Vagina (tissue), 2 donors: ENCODE measurements around the gene CDC42.

ENCODE experiments used
- POLR2A ChIP-seq, 2 donors: fragments of 450-650 bp; IDR thresholded peaks; one replicate each; pipeline ENCODE4 v1.6.1; 2017; ENCODE audit warnings: antibody characterized with exemption in 2 of 2, mild to moderate bottlenecking in 2 of 2, moderate library complexity in 2 of 2
- TF ChIP-seq, protein P1 (sequence below), 3 experiments: fragments of 450-650 bp in 2 of 3; fragments of 200-600 bp in 1 of 3; sonication (generic) in 1 of 3; IDR thresholded peaks; one replicate each; pipeline ENCODE4 v1.5.1; 2017 to 2019; ENCODE audit warnings: antibody characterized with exemption in 3 of 3, mild to moderate bottlenecking in 2 of 3, moderate library complexity in 2 of 3

DNA sequence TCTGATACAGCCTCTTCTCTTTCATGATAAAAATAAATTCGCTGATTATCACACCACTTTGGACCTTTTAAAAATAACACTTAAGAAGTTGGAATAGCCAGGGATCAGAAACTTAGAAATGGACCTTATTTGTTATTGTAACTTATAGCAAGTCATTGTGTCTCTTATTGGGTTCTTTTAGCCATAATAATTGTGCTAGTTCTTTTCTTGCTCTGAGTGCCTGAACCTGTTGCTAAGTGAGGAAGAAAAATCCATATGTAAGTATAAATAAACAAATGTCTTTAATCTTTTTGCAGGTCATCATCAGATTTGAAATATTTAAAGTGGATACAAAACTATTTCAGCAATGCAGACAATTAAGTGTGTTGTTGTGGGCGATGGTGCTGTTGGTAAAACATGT lies 25.6 kb downstream of the CDC42 start:
- TF ChIP-seq, protein P1, sequence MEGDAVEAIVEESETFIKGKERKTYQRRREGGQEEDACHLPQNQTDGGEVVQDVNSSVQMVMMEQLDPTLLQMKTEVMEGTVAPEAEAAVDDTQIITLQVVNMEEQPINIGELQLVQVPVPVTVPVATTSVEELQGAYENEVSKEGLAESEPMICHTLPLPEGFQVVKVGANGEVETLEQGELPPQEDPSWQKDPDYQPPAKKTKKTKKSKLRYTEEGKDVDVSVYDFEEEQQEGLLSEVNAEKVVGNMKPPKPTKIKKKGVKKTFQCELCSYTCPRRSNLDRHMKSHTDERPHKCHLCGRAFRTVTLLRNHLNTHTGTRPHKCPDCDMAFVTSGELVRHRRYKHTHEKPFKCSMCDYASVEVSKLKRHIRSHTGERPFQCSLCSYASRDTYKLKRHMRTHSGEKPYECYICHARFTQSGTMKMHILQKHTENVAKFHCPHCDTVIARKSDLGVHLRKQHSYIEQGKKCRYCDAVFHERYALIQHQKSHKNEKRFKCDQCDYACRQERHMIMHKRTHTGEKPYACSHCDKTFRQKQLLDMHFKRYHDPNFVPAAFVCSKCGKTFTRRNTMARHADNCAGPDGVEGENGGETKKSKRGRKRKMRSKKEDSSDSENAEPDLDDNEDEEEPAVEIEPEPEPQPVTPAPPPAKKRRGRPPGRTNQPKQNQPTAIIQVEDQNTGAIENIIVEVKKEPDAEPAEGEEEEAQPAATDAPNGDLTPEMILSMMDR (IDR thresholded peaks at IDR 0.05): no peak
- TF ChIP-seq POLR2A (IDR thresholded peaks at IDR 0.05): no peak
